Subcutaneous adipose tissue (tissue), 4 donors: ENCODE results near the gene ODC1. TPM values are rescaled to one million over a fixed set of nuclear protein-coding genes. Genes with fewer than 3 reads are reported as not detected.

Experiments
- total RNA-seq, 4 donors: library from RNA; depleted of rRNA; stranded (reverse); fragments of >200 nt; gene quantifications; one replicate each; pipeline ENCODE4 v1.1.0, GENCODE V29; 2016
- TF ChIP-seq, protein P1 (sequence below): fragments of 450-650 bp; IDR thresholded peaks from one replicate; pipeline ENCODE4 v1.5.1; 2016; ENCODE audit warnings: low read depth, mild to moderate bottlenecking, control low read depth, antibody characterized with exemption, moderate library complexity

ODC1 gene
- total RNA-seq, 4 donors from 2014 or later = 25.8 to 55.3 (median 31.1) TPM

DNA sequence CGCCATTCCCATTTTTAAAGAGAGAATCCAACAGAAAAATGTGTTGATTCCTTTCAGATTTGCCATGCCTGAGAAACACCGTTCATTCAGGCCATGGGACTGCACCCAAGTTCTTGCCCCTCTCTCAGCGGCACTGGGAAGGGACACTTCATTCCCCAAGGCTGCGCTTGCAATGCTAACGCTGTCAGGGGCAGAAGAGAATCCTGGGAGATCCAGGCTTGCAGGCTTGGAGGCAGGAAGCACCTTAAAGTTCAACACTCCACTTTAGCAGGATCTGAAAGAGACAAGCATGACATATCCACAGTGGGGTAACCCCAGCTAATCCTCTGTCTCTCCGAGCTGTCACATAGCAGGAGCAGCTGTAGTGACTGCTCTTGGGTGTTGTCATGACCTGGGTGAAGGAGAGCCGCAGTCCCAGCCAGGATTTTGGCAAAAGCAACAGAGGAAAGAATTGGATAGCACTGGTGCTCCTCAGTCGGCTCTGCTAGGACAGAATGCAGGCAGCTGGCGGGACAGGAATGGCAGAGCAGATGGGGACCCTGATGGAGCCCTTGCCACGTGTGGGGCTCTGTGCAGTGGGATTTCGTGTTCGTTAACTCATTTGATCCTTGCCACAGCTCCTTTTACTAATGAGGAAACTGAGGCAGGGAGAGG, 22.0 kb upstream of the ODC1 start:
- TF ChIP-seq, protein P1, sequence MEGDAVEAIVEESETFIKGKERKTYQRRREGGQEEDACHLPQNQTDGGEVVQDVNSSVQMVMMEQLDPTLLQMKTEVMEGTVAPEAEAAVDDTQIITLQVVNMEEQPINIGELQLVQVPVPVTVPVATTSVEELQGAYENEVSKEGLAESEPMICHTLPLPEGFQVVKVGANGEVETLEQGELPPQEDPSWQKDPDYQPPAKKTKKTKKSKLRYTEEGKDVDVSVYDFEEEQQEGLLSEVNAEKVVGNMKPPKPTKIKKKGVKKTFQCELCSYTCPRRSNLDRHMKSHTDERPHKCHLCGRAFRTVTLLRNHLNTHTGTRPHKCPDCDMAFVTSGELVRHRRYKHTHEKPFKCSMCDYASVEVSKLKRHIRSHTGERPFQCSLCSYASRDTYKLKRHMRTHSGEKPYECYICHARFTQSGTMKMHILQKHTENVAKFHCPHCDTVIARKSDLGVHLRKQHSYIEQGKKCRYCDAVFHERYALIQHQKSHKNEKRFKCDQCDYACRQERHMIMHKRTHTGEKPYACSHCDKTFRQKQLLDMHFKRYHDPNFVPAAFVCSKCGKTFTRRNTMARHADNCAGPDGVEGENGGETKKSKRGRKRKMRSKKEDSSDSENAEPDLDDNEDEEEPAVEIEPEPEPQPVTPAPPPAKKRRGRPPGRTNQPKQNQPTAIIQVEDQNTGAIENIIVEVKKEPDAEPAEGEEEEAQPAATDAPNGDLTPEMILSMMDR = no peak

DNA sequence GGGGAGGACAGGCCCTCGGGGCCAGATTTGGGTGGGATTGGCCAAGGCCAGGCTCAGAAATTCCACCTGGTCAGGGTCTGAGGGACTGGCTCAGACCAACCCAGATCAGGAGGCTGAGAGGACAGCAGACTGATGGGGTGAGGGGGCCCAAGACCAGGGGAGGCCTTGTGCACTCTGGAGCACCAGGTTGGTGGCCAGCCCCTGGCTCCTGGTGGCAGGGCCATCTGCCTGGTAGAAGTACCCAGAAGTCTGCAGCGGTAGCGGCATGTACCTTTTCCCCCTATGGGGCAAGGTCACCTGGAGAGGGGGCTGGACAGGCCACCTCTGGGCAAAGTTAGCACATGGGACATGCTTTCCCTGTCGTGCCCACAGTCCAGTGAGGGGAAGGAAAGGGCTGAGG, 21.2 kb upstream of the ODC1 start:
- TF ChIP-seq, protein P1 = no peak

DNA sequence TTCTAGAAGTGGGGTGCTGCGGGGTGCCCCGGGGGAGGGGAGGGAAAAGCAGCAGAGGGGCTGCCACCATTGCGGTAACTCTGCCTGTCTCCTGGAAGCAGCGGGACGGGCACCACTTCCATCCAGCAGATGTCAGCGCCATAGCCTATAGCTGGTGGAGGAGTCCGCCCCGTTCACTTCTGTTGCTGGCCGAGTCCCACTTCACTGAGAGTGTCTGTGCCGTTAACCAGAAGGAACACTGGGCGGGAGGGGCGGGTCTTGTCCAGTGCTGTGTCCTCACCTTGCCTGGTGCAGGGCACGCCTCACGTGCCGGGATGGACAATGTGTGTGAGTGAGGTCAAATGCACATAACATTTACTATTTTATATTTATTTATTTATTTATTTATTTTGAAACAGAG, 19.3 kb upstream of the ODC1 start:
- TF ChIP-seq, protein P1 = no peak

DNA sequence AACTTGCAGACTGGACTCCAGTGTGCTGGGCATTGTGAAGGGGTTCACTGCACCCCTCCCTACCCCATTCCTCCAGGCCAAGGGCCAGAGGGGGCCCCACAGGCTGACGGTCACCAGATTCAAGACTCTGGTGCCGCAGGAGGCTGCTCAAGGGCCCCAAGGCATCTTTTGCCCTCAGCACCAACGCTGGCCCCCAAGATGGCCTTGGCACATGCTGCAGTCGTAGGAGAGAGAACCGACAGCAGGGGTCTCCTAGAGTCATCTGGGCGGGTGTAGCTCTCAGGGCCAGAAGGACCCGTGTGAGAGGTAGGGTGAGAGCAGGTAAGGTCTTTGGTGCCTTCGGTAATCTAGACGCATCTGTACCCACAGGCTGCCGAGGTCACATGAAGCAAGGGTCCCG, 18.7 kb upstream of the ODC1 start:
- TF ChIP-seq, protein P1 = no peak

DNA sequence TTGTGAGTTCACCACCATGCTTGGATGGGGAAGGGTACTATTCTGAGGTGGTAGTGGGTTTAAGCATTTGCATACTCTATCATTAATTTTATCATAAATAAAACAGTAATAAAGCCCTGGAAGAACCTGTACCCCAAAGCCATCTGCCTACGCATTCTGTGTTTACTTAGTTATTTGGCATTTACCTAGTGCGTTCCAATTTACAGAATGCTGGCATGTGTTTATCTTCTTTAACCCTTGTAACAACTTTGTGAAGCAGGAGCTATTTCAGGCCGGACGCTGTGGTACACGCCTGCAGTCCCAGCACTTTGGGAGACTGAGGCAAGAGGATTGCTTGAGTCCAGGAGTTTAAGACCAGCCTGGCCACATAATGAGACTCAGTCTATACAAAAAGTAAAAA, 17.8 kb upstream of the ODC1 start:
- TF ChIP-seq, protein P1 = no peak

DNA sequence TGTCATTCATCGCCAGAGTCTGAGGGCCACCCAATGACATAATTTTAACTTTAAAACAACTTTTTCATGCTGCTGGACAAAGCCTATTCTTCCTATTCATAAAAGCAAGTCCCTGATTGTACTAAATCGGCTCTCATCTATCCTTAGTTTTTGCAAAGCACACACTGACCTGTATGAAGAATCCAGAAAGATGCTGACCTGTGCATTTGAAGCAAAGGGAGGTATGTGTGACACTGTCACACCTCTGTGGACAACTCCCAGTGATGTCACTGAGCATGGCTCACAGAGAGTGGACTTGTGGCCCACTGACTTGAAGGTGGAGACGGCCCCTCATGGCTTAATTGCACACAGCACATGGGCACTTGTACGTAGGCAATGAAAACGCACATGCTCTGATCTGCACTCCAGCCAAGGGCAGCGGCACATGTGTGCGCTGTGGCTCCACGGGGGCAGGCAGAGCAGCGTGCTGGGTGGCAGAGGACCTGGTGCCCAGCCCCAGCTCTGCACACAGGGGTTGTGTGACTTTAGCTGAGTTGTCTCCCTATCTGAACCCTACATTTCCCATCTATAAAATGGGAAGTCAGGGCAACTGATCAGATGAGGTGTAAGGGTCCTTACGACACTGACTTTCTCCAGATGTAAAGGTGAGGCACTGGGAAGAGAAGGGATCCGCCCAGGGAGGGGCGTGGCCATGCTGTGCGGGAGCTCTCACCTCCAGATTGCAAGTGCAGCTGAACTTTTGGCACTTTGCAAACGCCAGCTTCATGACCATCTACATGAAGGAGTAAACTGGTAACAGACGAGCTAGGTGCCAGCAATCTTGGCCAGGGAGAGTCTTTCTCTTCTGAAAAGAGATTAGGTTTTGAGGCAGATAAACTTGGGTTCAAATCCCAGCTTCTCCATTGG, 14.3 kb upstream of the ODC1 start:
- TF ChIP-seq, protein P1 = no peak

DNA sequence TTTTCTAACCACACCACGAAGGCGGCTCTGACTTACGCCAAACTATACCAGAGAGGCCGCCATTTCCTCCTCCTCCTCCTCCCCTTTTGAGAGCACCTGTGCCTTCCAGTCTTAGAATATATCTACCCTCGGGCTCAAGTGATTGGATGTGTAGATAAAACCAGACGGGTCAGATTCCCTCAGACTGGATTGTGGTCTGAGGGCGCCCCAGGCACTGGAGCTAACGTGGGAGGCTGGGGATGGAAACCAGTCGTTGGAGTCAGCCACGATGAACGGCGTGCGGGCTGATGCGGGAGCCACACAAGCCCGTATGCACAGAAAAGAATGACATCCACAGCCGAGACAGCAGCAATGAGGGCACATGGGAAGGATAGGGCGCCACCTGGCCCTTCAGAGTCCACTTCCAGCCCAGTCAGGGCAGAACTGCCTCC, 12.3 kb upstream of the ODC1 start:
- TF ChIP-seq, protein P1 = no peak
